GM10248 (cell line): ENCODE results near the gene ZNF677.
A peak's percentile ranks its signal among the peaks of the same experiment; 100 is the strongest.
"Not testable (repeated sequence)": the region's sequence is repeated elsewhere in the genome, so short reads cannot be mapped to it uniquely, and the experiment has no call there.

Experiments
- CTCF ChIA-PET: fragments of 300-600 bp; sonication (Branson Sonifier 250); formaldehyde crosslinking; extraction: SDS; loops from one replicate; lab custom pipeline; 2021; ENCODE audit warnings: antibody characterized with exemption; lab: Yijun Ruan, JAX
- POLR2A ChIA-PET: fragments of 350-650 bp; sonication (Branson Sonifier 250); formaldehyde crosslinking; extraction: SDS; loops from one replicate; lab custom pipeline; 2020; ENCODE audit warnings: antibody characterized with exemption; lab: Yijun Ruan, JAX
- DNase-seq: peaks from one replicate; pipeline ENCODE4 v3.0.0; 2012; ENCODE audit errors: extremely low spot score
- TF ChIP-seq, protein P1 (sequence below): IDR thresholded peaks from 2 replicates; pipeline ENCODE4 v1.5.1; 2012; ENCODE audit warnings: mild to moderate bottlenecking, low read depth; ENCODE audit errors: extremely low read depth, missing control alignments, control extremely low read depth

ZNF677 gene

GRCh38 chr19:53254411-53255341 lies at the start of gene ZNF677:
Gene ZNF677, minus strand, starts transcription at chr19:53254873. Its CDS starts 3,323 bp downstream, at chr19:53251550.
- TF ChIP-seq, protein P1, sequence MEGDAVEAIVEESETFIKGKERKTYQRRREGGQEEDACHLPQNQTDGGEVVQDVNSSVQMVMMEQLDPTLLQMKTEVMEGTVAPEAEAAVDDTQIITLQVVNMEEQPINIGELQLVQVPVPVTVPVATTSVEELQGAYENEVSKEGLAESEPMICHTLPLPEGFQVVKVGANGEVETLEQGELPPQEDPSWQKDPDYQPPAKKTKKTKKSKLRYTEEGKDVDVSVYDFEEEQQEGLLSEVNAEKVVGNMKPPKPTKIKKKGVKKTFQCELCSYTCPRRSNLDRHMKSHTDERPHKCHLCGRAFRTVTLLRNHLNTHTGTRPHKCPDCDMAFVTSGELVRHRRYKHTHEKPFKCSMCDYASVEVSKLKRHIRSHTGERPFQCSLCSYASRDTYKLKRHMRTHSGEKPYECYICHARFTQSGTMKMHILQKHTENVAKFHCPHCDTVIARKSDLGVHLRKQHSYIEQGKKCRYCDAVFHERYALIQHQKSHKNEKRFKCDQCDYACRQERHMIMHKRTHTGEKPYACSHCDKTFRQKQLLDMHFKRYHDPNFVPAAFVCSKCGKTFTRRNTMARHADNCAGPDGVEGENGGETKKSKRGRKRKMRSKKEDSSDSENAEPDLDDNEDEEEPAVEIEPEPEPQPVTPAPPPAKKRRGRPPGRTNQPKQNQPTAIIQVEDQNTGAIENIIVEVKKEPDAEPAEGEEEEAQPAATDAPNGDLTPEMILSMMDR = no peak
- POLR2A ChIA-PET = no interaction called here
- DNase-seq = peak; percentile 51
- CTCF ChIA-PET = no interaction called here

DNA sequence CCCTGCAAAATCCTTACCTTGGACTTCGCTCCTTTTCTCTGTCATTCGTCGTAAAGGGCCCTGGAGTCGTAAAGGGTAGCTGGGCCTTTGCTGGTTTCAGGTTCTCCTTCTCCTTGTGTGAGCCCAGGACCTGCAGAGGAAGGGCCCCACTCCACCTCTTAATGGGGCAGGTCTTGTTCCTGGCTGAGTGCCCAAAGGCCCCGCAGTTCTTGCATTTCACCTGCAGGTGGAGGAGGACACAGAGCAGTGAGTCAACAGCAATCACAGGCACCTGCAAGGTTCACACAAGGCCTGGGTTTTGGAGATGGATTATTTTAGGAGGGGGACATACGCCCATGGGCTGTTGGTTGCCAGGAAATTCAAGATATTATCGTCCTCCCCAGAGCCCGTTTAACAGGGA lies 46.7 kb upstream of the ZNF677 start:
- DNase-seq, POLR2A ChIA-PET, CTCF ChIA-PET: not testable (repeated sequence)

GRCh38 chr19:53294786-53295441 lies 40.2 kb upstream of the ZNF677 start:
- POLR2A ChIA-PET = no interaction called here
- TF ChIP-seq, protein P1 = no peak
- CTCF ChIA-PET = no interaction called here
- no peak for DNase-seq

DNA sequence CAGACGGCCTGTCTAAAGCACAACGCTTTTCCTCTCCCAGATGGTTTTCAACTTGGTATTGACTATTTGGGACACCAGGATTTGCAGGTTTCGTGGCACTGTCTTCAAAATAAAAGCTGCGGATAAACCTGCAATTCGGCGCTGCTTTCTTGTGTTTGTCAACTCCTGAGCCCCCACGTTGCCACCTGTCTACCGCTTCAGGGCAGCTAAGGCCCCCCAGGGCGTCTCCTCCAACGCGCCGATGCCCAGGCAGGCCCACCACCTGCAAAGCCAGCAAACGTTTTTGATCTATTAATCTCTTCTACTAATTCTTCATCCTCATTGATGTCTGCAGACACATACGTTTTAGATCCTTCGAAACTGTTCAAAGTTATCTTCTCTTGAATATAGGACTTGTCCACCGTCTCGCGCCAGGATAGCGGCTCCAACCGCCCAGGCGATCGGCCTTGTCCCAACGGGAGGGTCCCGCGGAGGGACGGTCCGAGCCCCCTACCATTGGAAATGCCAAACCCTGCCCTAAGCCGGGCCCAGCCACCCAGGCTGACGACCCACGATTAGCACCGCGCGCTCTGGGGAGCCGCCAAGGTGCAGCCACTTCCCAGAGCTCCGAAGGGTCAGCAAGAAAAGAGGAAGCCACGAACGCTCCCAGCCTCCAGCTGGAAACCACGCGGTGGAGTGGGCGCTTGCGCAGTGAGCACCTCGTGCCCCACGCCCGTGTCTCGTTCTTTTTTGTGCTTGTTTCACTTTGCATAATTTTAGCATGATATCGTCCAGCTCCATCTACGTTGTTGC lies 36.3 kb upstream of the ZNF677 start:
- no peak for DNase-seq
- TF ChIP-seq, protein P1 = no peak
- POLR2A ChIA-PET = no interaction called here
- CTCF ChIA-PET = no interaction called here

DNA sequence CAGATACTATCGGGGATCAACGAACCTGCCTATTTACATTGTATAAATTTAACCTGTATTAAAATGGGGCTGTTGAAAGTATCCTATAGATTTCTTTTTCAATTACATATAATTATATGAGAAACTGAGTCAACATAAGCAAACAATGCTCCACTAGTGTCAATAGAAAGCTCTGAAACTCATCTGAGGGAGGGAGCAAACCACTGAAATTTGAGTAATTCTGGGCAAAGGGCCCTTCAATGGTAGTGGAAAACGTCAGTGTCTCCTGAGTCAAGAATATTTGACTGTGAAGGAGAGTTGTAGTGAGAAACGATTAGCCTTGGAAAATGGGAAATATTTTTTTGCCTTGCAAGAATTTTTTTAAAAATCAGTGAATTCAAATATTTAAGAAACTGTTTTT lies 30.4 kb upstream of the ZNF677 start:
- ChIA-PET CTCF (no interaction called here), POLR2A (no interaction called here)
- no peak for DNase-seq
- TF ChIP-seq, protein P1 = no peak

- DNase-seq, CTCF ChIA-PET, POLR2A ChIA-PET: not testable (repeated sequence)
Measured at GRCh38 chr19:53281947-53282346, 27.3 kb upstream of the ZNF677 start.

GRCh38 chr19:53275480-53275879 lies 20.8 kb upstream of the ZNF677 start:
- TF ChIP-seq, protein P1 = no peak
- DNase-seq = no peak
- POLR2A ChIA-PET = no interaction called here
- CTCF ChIA-PET = no interaction called here
